Adipocyte (in vitro differentiated cells): ENCODE results near the gene BBOX1.
A peak's percentile ranks its signal among the peaks of the same experiment; 100 is the strongest.

Experiments
- DNase-seq: peaks from one replicate; pipeline ENCODE4 v3.0.0-alpha.2; 2015; ENCODE audit warnings: low read depth
- H3K27me3 ChIP-seq: replicated peaks from 2 replicates; pipeline ENCODE4 v1.7.0; 2013; ENCODE audit warnings: mild to moderate bottlenecking, low read length, moderate library complexity; ENCODE audit not compliant: control insufficient read depth, insufficient read depth
- H3K36me3 ChIP-seq: 2 replicates; pipeline ENCODE4 v1.7.0; 2013; ENCODE audit warnings: low read length, mild to moderate bottlenecking, moderate library complexity; ENCODE audit not compliant: control insufficient read depth, insufficient read depth, severe bottlenecking
- H3K4me1 ChIP-seq: 2 replicates; pipeline ENCODE4 v1.7.0; 2013; ENCODE audit warnings: mild to moderate bottlenecking, low read length, moderate library complexity; ENCODE audit not compliant: control insufficient read depth, insufficient read depth
- H3K4me3 ChIP-seq: 2 replicates; pipeline ENCODE4 v1.7.0; 2013; ENCODE audit warnings: mild to moderate bottlenecking, low read length, moderate library complexity
- H3K9ac ChIP-seq: 2 replicates; pipeline ENCODE4 v1.7.0; 2013; ENCODE audit warnings: mild to moderate bottlenecking, low read length, moderate library complexity
- H3K9me3 ChIP-seq: 2 replicates; pipeline ENCODE4 v1.7.0; 2013; ENCODE audit warnings: mild to moderate bottlenecking, low read length, moderate library complexity; ENCODE audit not compliant: control insufficient read depth

BBOX1 gene

GRCh38 chr11:27060816-27061460 lies 20.3 kb downstream of the BBOX1 start:
- DNase-seq = no peak
- Histone ChIP-seq H3K4me1 (peaks cover 20% of the 10 kb centered on the region), H3K9me3 (peaks cover 3% of the 10 kb centered on the region), H3K4me3 (no peak overlapping the region), H3K36me3 (no peaks in the 10 kb centered on the region), H3K27me3 (no peaks in the 10 kb centered on the region), H3K9ac (no peak overlapping the region)

GRCh38 chr11:27061461-27061821 lies 20.8 kb downstream of the BBOX1 start:
- peaks cover 3% of the 10 kb centered on the region for H3K9me3 ChIP-seq
- DNase-seq = no peak
- no peaks in the 10 kb centered on the region for H3K36me3 ChIP-seq
- H3K4me1 ChIP-seq = peaks cover 20% of the 10 kb centered on the region
- no peak overlapping the region for H3K4me3 ChIP-seq
- no peak overlapping the region for H3K9ac ChIP-seq
- no peaks in the 10 kb centered on the region for H3K27me3 ChIP-seq

GRCh38 chr11:27064086-27064485 lies 23.5 kb downstream of the BBOX1 start:
- H3K4me3 ChIP-seq = no peak overlapping the region
- H3K36me3 ChIP-seq = no peaks in the 10 kb centered on the region
- no peaks in the 10 kb centered on the region for H3K9me3 ChIP-seq
- no peak overlapping the region for H3K9ac ChIP-seq
- peaks cover 9% of the 10 kb centered on the region for H3K4me1 ChIP-seq
- no peak for DNase-seq
- H3K27me3 ChIP-seq = no peaks in the 10 kb centered on the region

GRCh38 chr11:27075192-27075591 lies 34.6 kb downstream of the BBOX1 start:
- Histone ChIP-seq H3K9me3 (no peaks in the 10 kb centered on the region), H3K4me3 (no peak overlapping the region), H3K27me3 (no peaks in the 10 kb centered on the region), H3K4me1 (peaks cover 5% of the 10 kb centered on the region), H3K9ac (no peak overlapping the region), H3K36me3 (no peaks in the 10 kb centered on the region)
- no peak for DNase-seq

- H3K4me3 ChIP-seq = no peak overlapping the region
- no peak overlapping the region for H3K9ac ChIP-seq
- no peaks in the 10 kb centered on the region for H3K27me3 ChIP-seq
- no peaks in the 10 kb centered on the region for H3K9me3 ChIP-seq
- DNase-seq = no peak
- H3K4me1 ChIP-seq = peaks cover 5% of the 10 kb centered on the region
- no peaks in the 10 kb centered on the region for H3K36me3 ChIP-seq
Observed at GRCh38 chr11:27075655-27076054, 35.0 kb downstream of the BBOX1 start.

GRCh38 chr11:27076121-27076589 lies 35.5 kb downstream of the BBOX1 start:
- H3K27me3 ChIP-seq = no peaks in the 10 kb centered on the region
- H3K9me3 ChIP-seq = no peaks in the 10 kb centered on the region
- no peaks in the 10 kb centered on the region for H3K36me3 ChIP-seq
- H3K4me1 ChIP-seq = peaks cover 9% of the 10 kb centered on the region
- no peak overlapping the region for H3K9ac ChIP-seq
- no peak overlapping the region for H3K4me3 ChIP-seq
- DNase-seq = no peak

GRCh38 chr11:27081056-27081455 lies 40.4 kb downstream of the BBOX1 start:
- H3K9me3 ChIP-seq = no peaks in the 10 kb centered on the region
- no peaks in the 10 kb centered on the region for H3K36me3 ChIP-seq
- no peak overlapping the region for H3K4me3 ChIP-seq
- H3K9ac ChIP-seq = no peak overlapping the region
- DNase-seq = no peak
- peaks cover 13% of the 10 kb centered on the region for H3K4me1 ChIP-seq
- no peaks in the 10 kb centered on the region for H3K27me3 ChIP-seq

- no peak for DNase-seq
- H3K36me3 ChIP-seq = no peaks in the 10 kb centered on the region
- no peak overlapping the region for H3K4me3 ChIP-seq
- no peaks in the 10 kb centered on the region for H3K27me3 ChIP-seq
- peaks cover 13% of the 10 kb centered on the region for H3K4me1 ChIP-seq
- H3K9ac ChIP-seq = no peak overlapping the region
- no peaks in the 10 kb centered on the region for H3K9me3 ChIP-seq
Observed at GRCh38 chr11:27083241-27083640, 42.6 kb downstream of the BBOX1 start.

- no peak overlapping the region for H3K4me3 ChIP-seq
- no peaks in the 10 kb centered on the region for H3K9me3 ChIP-seq
- no peaks in the 10 kb centered on the region for H3K27me3 ChIP-seq
- DNase-seq = no peak
- no peak overlapping the region for H3K9ac ChIP-seq
- H3K4me1 ChIP-seq = peaks cover 13% of the 10 kb centered on the region
- no peaks in the 10 kb centered on the region for H3K36me3 ChIP-seq
Observed at GRCh38 chr11:27083782-27084181, 43.2 kb downstream of the BBOX1 start.

GRCh38 chr11:27084518-27084917 lies 43.9 kb downstream of the BBOX1 start:
- Histone ChIP-seq H3K4me1 (peaks cover 13% of the 10 kb centered on the region), H3K9ac (no peak overlapping the region), H3K9me3 (no peaks in the 10 kb centered on the region), H3K36me3 (no peaks in the 10 kb centered on the region), H3K27me3 (no peaks in the 10 kb centered on the region), H3K4me3 (no peak overlapping the region)
- peak; percentile 6 for DNase-seq

- no peaks in the 10 kb centered on the region for H3K27me3 ChIP-seq
- peak overlapping the region; percentile 36 for H3K9ac ChIP-seq
- H3K36me3 ChIP-seq = no peaks in the 10 kb centered on the region
- no peak for DNase-seq
- peaks cover 13% of the 10 kb centered on the region for H3K4me1 ChIP-seq
- peaks cover 3% of the 10 kb centered on the region for H3K9me3 ChIP-seq
- no peak overlapping the region for H3K4me3 ChIP-seq
Observed at GRCh38 chr11:27085111-27085510, 44.5 kb downstream of the BBOX1 start.

GRCh38 chr11:27085605-27086004 lies 45.0 kb downstream of the BBOX1 start:
- Histone ChIP-seq H3K36me3 (no peaks in the 10 kb centered on the region), H3K4me1 (peaks cover 13% of the 10 kb centered on the region), H3K9ac (peak overlapping the region; percentile 36), H3K4me3 (no peak overlapping the region), H3K9me3 (peaks cover 5% of the 10 kb centered on the region), H3K27me3 (no peaks in the 10 kb centered on the region)
- DNase-seq = peak; percentile 12
